Measurements from ENCODE around the gene PHRF1. TPM values are rescaled to one million over a fixed set of nuclear protein-coding genes. Genes with fewer than 3 reads are reported as not detected.

Gene PHRF1
- total RNA-seq, 1 experiment from 2014 or later, result 45.5 TPM

- DNase-seq (ENCODE audit: low read depth, low spot score) (no peak), ATAC-seq (no peak)
- ChIA-PET RAD21 (ENCODE audit: low non-redundant PET in 1 of 2, low total read pairs in 2 of 2, uncharacterized antibody in 2 of 2, unreplicated experiment in 2 of 2) (no interaction called here), POLR2A (interaction anchor here (2.1 kb wide), 1 partner anchor 12 kb away, joined by 8 read pairs; the partner anchor contains the start of gene PHRF1), CTCF (interaction anchor here (0.9 kb wide), 1 partner anchor 17 kb away, joined by 4 read pairs; no protein-coding TSS in a partner anchor)
- H3K4me2 ChIP-seq (ENCODE audit: low read length), result peak overlapping the region; percentile 25; the same call in 1 of the 2 replicates
- H3K4me3 ChIP-seq (replicated peaks in 1 of 2; ENCODE audit: low read depth in 1 of 2, low read length in 2 of 2), result no peak overlapping the region
- TF ChIP-seq ZNF274 (IDR thresholded peaks at IDR 0.05; ENCODE audit: low read depth, low read length), result no peak
- TF ChIP-seq, protein P1, sequence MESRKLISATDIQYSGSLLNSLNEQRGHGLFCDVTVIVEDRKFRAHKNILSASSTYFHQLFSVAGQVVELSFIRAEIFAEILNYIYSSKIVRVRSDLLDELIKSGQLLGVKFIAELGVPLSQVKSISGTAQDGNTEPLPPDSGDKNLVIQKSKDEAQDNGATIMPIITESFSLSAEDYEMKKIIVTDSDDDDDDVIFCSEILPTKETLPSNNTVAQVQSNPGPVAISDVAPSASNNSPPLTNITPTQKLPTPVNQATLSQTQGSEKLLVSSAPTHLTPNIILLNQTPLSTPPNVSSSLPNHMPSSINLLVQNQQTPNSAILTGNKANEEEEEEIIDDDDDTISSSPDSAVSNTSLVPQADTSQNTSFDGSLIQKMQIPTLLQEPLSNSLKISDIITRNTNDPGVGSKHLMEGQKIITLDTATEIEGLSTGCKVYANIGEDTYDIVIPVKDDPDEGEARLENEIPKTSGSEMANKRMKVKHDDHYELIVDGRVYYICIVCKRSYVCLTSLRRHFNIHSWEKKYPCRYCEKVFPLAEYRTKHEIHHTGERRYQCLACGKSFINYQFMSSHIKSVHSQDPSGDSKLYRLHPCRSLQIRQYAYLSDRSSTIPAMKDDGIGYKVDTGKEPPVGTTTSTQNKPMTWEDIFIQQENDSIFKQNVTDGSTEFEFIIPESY (IDR thresholded peaks at IDR 0.05; ENCODE audit: extremely low read depth, insufficient replicate concordance, low read length), result no peak
- TF ChIP-seq MAX (IDR thresholded peaks at IDR 0.05), result no peak
- no peak for TF ChIP-seq EGR1 (IDR thresholded peaks at IDR 0.05; ENCODE audit: low read depth)
- no peak for TF ChIP-seq POLR2AphosphoS5 (IDR thresholded peaks at IDR 0.05; ENCODE audit: low read depth, low read length)
- H3K4me1 ChIP-seq (ENCODE audit: control insufficient read depth in 1 of 2, insufficient read depth in 2 of 2, low read length in 2 of 2), result peaks cover 20 to 62% of the 10 kb centered on the region in 2 experiments
- peaks cover 15% of the 10 kb centered on the region for H3K79me2 ChIP-seq (ENCODE audit: insufficient read depth, low read length)
- H3K9me2 ChIP-seq (ENCODE audit: insufficient read depth), result no peaks in the 10 kb centered on the region
- no TSS peak for BruUV-seq (replicated peaks)
- no peak overlapping the region for H2AFZ ChIP-seq (ENCODE audit: low read depth, low read length, poor library complexity, severe bottlenecking)
- no peaks in the 10 kb centered on the region for H3K9me3 ChIP-seq (ENCODE audit: control insufficient read depth in 1 of 2, insufficient read depth in 1 of 2, low read depth in 1 of 2, low read length in 2 of 2)
- H3K27ac ChIP-seq (ENCODE audit: low read depth, low read length), result no peak overlapping the region; the same call in 1 of the 2 replicates
- 0 out of 4 replicates have a peak, but pooled peaks cover 0 to 3% of the 10 kb centered on the region in 2 experiments for H3K36me3 ChIP-seq (ENCODE audit: control insufficient read depth in 1 of 2, insufficient read depth in 2 of 2, low read length in 2 of 2)
- no peak overlapping the region for H3K9ac ChIP-seq (ENCODE audit: low read length)
- intact Hi-C loops (cut with micrococcal nuclease), result no loop called here
- no peaks in the 10 kb centered on the region for H4K20me1 ChIP-seq (ENCODE audit: insufficient read depth)
- H3K27me3 ChIP-seq (ENCODE audit: insufficient read depth, low read length), result no peaks in the 10 kb centered on the region
Observed at GRCh38 chr11:563812-564578, 12.3 kb upstream of the PHRF1 start.

Measured in HCT116 (cell line).